NCI-H2196 (cell line): ENCODE data around the gene PLCG1.
A peak's percentile ranks its signal among the peaks of the same experiment; 100 is the strongest.
"Not testable (repeated sequence)": the region's sequence is repeated elsewhere in the genome, so short reads cannot be mapped to it uniquely, and the experiment has no call there.

ENCODE experiments used
- DNase-seq: peaks from one replicate; lab custom pipeline; 2025; ENCODE audit not compliant: unreplicated experiment; lab: John Stamatoyannopoulos, UW

The PLCG1 gene

GRCh38 chr20:41136680-41137613 is at the start of gene PLCG1:
PLCG1 (plus strand) TSS chr20:41137543; CDS start chr20:41137642, 99 bp downstream.
- peak; percentile 84 for DNase-seq

- DNase-seq, result no peak
Measured at GRCh38 chr20:41087777-41088176, 49.6 kb upstream of the PLCG1 start.

- DNase-seq, result no peak
Measured at GRCh38 chr20:41089555-41089954, 47.8 kb upstream of the PLCG1 start.

- DNase-seq, result no peak
Measured at GRCh38 chr20:41091927-41092326, 45.4 kb upstream of the PLCG1 start.

GRCh38 chr20:41094353-41095055 is 42.8 kb upstream of the PLCG1 start:
- DNase-seq, result no peak

GRCh38 chr20:41095110-41095969 is 42.0 kb upstream of the PLCG1 start:
- peak; percentile 59 for DNase-seq

- DNase-seq, result no peak
Measured at GRCh38 chr20:41098703-41099250, 38.6 kb upstream of the PLCG1 start.

- no peak for DNase-seq
Measured at GRCh38 chr20:41100001-41100480, 37.3 kb upstream of the PLCG1 start.

GRCh38 chr20:41101660-41102059 is 35.7 kb upstream of the PLCG1 start:
- no peak for DNase-seq

GRCh38 chr20:41108531-41108930 is 28.8 kb upstream of the PLCG1 start:
- DNase-seq, result no peak

- DNase-seq, result no peak
Measured at GRCh38 chr20:41110012-41110411, 27.3 kb upstream of the PLCG1 start.

GRCh38 chr20:41110930-41111577 is 26.3 kb upstream of the PLCG1 start:
- DNase-seq, result no peak

GRCh38 chr20:41111578-41111951 is 25.8 kb upstream of the PLCG1 start:
- no peak for DNase-seq

- DNase-seq, result no peak
Measured at GRCh38 chr20:41116282-41116956, 20.9 kb upstream of the PLCG1 start.

- not testable (repeated sequence) for DNase-seq
Measured at GRCh38 chr20:41118159-41118558, 19.2 kb upstream of the PLCG1 start.

- DNase-seq, result no peak
Measured at GRCh38 chr20:41118632-41119031, 18.7 kb upstream of the PLCG1 start.

GRCh38 chr20:41119614-41120561 is 17.5 kb upstream of the PLCG1 start:
- peak; percentile 77 for DNase-seq

GRCh38 chr20:41121399-41121798 is 15.9 kb upstream of the PLCG1 start:
- no peak for DNase-seq

- DNase-seq, result no peak
Measured at GRCh38 chr20:41123631-41124030, 13.7 kb upstream of the PLCG1 start.
